ENCODE results near the gene ZNF773. TPM values are rescaled to one million over a fixed set of nuclear protein-coding genes. Genes with fewer than 3 reads are reported as not detected.

The ZNF773 gene
- polyA plus RNA-seq, 3 donors, result 2.1 to 3.3 (median 3.2) TPM

DNA sequence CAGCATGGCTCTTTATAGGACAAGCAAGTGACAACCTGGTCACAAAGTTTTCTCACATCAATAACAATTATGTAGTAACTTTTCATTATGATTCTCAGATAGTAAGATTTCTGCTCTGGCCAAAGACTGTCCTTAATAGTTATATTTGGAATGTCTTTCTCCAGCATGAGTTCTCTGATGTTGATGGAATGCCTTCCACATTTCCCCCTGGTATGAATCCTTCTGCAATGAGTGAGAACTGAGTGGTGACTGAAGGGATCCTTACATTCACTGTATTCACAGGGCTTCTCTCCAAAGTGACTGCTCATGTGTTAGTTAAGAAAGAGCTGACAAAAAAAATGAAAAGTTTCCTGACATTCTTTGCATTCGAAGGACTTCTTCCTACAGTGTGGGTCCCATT lies 46.8 kb downstream of the ZNF773 start:
- no peak overlapping the region for H3K27ac ChIP-seq (ENCODE audit: low read depth, low read length)
- 93 to 100% (median 100%) methylated on average over 1 of the region's 1 CpG for WGBS, 3 donors

DNA sequence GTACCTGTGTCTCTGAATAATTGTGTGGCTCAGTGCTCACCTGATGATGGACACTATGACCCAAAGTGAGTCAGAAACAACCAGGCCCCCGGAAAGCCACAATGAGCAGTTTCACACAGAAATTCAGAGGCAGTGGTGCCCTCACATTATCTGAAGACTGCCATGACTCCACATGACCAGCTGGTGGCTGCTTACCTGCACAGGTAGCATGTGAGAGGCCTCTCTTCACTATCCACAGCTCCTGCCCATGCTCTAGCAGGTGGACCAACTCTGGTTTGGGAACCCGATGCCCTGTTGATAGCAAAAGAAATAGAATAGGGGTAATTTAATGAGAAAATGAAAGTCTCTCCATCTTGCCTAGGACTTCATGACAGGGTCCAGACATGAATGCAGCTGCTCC lies 52.7 kb downstream of the ZNF773 start:
- H3K27ac ChIP-seq (ENCODE audit: low read depth, low read length), result no peak overlapping the region
- 95 to 98% (median 98%) methylated on average over 2 of the region's 2 CpGs for WGBS, 3 donors

DNA sequence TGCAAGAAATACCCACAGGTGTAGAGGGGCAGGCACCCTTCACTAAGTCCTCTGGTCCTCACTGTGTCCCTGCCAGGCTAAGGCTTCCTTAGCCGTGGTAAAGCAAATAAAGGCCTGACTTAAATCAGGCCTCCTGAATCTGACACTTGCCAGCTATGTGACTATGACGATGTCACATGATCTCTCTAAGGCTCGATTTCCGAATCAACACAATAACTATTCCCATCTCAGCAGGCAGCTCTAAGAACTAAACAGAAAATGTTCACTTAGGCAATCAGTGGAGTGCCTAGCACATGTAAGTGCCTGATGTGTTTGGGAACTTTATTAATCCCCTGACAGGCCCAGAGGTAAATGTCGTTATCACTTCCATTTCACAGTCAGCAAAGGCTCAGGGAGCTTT lies 57.9 kb downstream of the ZNF773 start:
- no peak overlapping the region for H3K27ac ChIP-seq (ENCODE audit: low read depth, low read length)
- WGBS, 3 donors, result 66 to 89% (median 86%) methylated on average over 5 of the region's 5 CpGs

Other genes starting within 250 kb of the ZNF773 start
- gene ZNF460, start 219.5 kb upstream of the ZNF773 start, polyA plus RNA-seq, result 1 to 10 TPM in 2 of 3 donors, under 1 TPM in 1; 0.39 to 3.0 (median 1.9) TPM
- 1 to 10 TPM in 1 of 3 donors, under 1 TPM in 2; 0.63 to 1.6 (median 0.97) TPM for gene ZNF543, start 179.5 kb upstream of the ZNF773 start, polyA plus RNA-seq
- 1 to 10 TPM; 1.7 to 2.3 (median 1.8) TPM for gene ZNF304, start 148.7 kb upstream of the ZNF773 start, polyA plus RNA-seq
- 10 to 100 TPM in 2 of 3 donors, 1 to 10 TPM in 1; 8.9 to 23.1 (median 14.0) TPM for gene TRAPPC2B, start 136.4 kb upstream of the ZNF773 start, polyA plus RNA-seq
- gene ZNF547, start 136.4 kb upstream of the ZNF773 start, polyA plus RNA-seq, result 1 to 10 TPM in 1 of 3 donors, under 1 TPM in 2; 0.54 to 1.1 (median 0.72) TPM
- 1 to 10 TPM; 3.9 to 6.1 (median 6.1) TPM for gene ZNF548, start 110.1 kb upstream of the ZNF773 start, polyA plus RNA-seq
- 1 to 10 TPM; 2.0 to 3.1 (median 2.2) TPM for gene ZNF17, start 88.8 kb upstream of the ZNF773 start, polyA plus RNA-seq
- gene ZNF749, start 64.6 kb upstream of the ZNF773 start, polyA plus RNA-seq, result 1 to 10 TPM; 1.8 to 7.4 (median 7.0) TPM
- gene VN1R1, start 42.8 kb upstream of the ZNF773 start, polyA plus RNA-seq, result under 1 TPM in 2 of 3 donors, not detected in 1; 0.16 to 0.23 TPM
- gene ZNF772, start 22.4 kb upstream of the ZNF773 start, polyA plus RNA-seq, result 1 to 10 TPM; 1.1 to 2.1 (median 1.8) TPM
- 1 to 10 TPM; 2.8 to 3.6 (median 3.0) TPM for gene ZNF419, start 12.2 kb upstream of the ZNF773 start, polyA plus RNA-seq
- gene ZNF549, start 27.4 kb downstream of the ZNF773 start, polyA plus RNA-seq, result 1 to 10 TPM; 1.2 to 1.9 (median 1.3) TPM
- gene ZNF550, start 59.9 kb downstream of the ZNF773 start, polyA plus RNA-seq, result 1 to 10 TPM; 1.5 to 3.2 (median 2.6) TPM
- 1 to 10 TPM in 2 of 3 donors, under 1 TPM in 1; 0.90 to 2.0 (median 1.2) TPM for gene ZNF416, start 79.0 kb downstream of the ZNF773 start, polyA plus RNA-seq
- 1 to 10 TPM in 2 of 3 donors, under 1 TPM in 1; 0.45 to 1.3 (median 1.2) TPM for gene ZIK1, start 84.2 kb downstream of the ZNF773 start, polyA plus RNA-seq
- gene ZNF530, start 99.9 kb downstream of the ZNF773 start, polyA plus RNA-seq, result 1 to 10 TPM in 2 of 3 donors, under 1 TPM in 1; 0.94 to 1.9 (median 1.0) TPM
- 1 to 10 TPM; 3.3 to 7.0 (median 4.7) TPM for gene ZNF134, start 114.3 kb downstream of the ZNF773 start, polyA plus RNA-seq
- gene ZNF211, start 133.2 kb downstream of the ZNF773 start, polyA plus RNA-seq, result 1 to 10 TPM; 2.9 to 4.7 (median 3.7) TPM
- under 1 TPM in 2 of 3 donors, not detected in 1; 0.04 to 0.67 TPM for gene ZSCAN4, start 169.0 kb downstream of the ZNF773 start, polyA plus RNA-seq
- 1 to 10 TPM; 1.7 to 3.4 (median 2.8) TPM for gene ZNF551, start 182.0 kb downstream of the ZNF773 start, polyA plus RNA-seq
- gene ZNF154, start 209.3 kb downstream of the ZNF773 start, polyA plus RNA-seq, result under 1 TPM; 0.67 to 0.79 (median 0.67) TPM
- 1 to 10 TPM; 1.5 to 3.4 (median 2.5) TPM for gene ZNF671, start 227.7 kb downstream of the ZNF773 start, polyA plus RNA-seq
- 1 to 10 TPM; 2.2 to 4.4 (median 2.8) TPM for gene ZNF776, start 246.9 kb downstream of the ZNF773 start, polyA plus RNA-seq